Psoas muscle (tissue), 8 donors: Measurements from ENCODE around the gene SGK2. TPM values are rescaled to one million over a fixed set of nuclear protein-coding genes. Genes with fewer than 3 reads are reported as not detected.
A peak's percentile ranks its signal among the peaks of the same experiment; 100 is the strongest.

Source experiments
- ATAC-seq, 4 donors: fragments of 200-7000 bp; cut with Tn5 transposase; one replicate each; pipeline ENCODE4 v1.9.1; 2020; ENCODE audit warnings: moderate library complexity in 3 of 4, mild to moderate bottlenecking in 2 of 4
- DNase-seq, 2 donors: peaks; one replicate each; pipeline ENCODE4 v3.0.0-alpha.2; 2020
- H3K27ac ChIP-seq: fragments of 200-600 bp; one replicate; pipeline ENCODE4 v1.8.0; 2022
- H3K27me3 ChIP-seq, 3 donors: fragments of 200-600 bp in 1 of 3; one replicate each; pipeline versions ENCODE4 v1.6.1 to v1.8.0; 2013 to 2022; ENCODE audit warnings: low read length in 2 of 3, mild to moderate bottlenecking in 2 of 3, moderate library complexity in 1 of 3; ENCODE audit not compliant: insufficient read depth in 3 of 3
- H3K36me3 ChIP-seq, 2 donors: fragments of 200-600 bp in 1 of 2; one replicate each; pipeline versions ENCODE4 v1.6.1 to v1.8.0; 2013 to 2022; ENCODE audit warnings: low read depth in 1 of 2, mild to moderate bottlenecking in 1 of 2, moderate library complexity in 1 of 2; ENCODE audit not compliant: insufficient read depth in 1 of 2
- H3K4me1 ChIP-seq: fragments of 200-600 bp; one replicate; pipeline ENCODE4 v1.8.0; 2022
- H3K4me3 ChIP-seq: fragments of 200-600 bp; one replicate; pipeline ENCODE4 v1.8.0; 2022; ENCODE audit warnings: mild to moderate bottlenecking
- H3K9me3 ChIP-seq: fragments of 200-600 bp; one replicate; pipeline ENCODE4 v1.8.0; 2022
- CTCF ChIP-seq: fragments of 200-600 bp; IDR thresholded peaks from one replicate; pipeline ENCODE4 v1.8.0; 2022; ENCODE audit warnings: antibody characterized with exemption
- WGBS, 3 donors: extraction: QIAGEN DNeasy Blood & Tissue Kit; methylation state at CpG; one replicate each; pipeline versions ENCODE4 v1.1.6 to v1.1.7; 2013; 5-methylcytosine and 5-hydroxymethylcytosine counted together
- intact Hi-C, 2 donors: fragments of 100-400 bp; cut with DNase I; formaldehyde crosslinking; loops; one replicate each; pipeline versions ENCODE4 v1.11.0 to v1.14.2; 2022
- polyA plus RNA-seq, 3 donors: library from polyadenylated mRNA; stranded (reverse); fragments of 200-250 nt; gene quantifications; one replicate each; pipeline ENCODE4 v1.2.3, GENCODE V29; 2013
- total RNA-seq, 4 donors: library from RNA; stranded (reverse); fragmentation: NEBNext Ultra II Directional in 2 of 4; extraction: Animal tissue kit (Norgen Biotek cat#: 25700) in 2 of 4; gene quantifications; one replicate each; pipeline versions ENCODE4 v1.2.1 to v1.2.4, GENCODE V29; 2021 to 2023
- donor health status: healthy with polysubstance abuse.
- donor health status: DM: no; HTN: no; CAD: no; lungs with moderate emphysema.
- donor health status: Bipolar disorder and iron deficiency.
- donor health status: healthy.
- donor health status: DM: yes; HTN: yes; CAD: no.
- donor health status: DM: no; HTN: no; CAD: no.
- donor health status: DM: no; HTN: no; CAD: no.
- donor health status: DM: yes; HTN: yes; CAD: no.

SGK2 gene
- total and polyA plus RNA-seq, 7 donors, result 0.04 to 0.53 (median 0.14) TPM; not detected in 3

- H3K36me3 ChIP-seq, result no peaks in the 10 kb centered on the region
- ATAC-seq, result no peak
- no peak overlapping the region for H3K27ac ChIP-seq
- no peaks in the 10 kb centered on the region for H3K9me3 ChIP-seq
- WGBS, 3 donors, result 66 to 75% (median 73%) methylated on average over 7 of the region's 7 CpGs
- no peak overlapping the region for H3K4me3 ChIP-seq
- intact Hi-C loops, result no loop called here
- no peak for DNase-seq
- TF ChIP-seq CTCF, result no peak
- no peaks in the 10 kb centered on the region for H3K27me3 ChIP-seq
- no peaks in the 10 kb centered on the region for H3K4me1 ChIP-seq
Observed at GRCh38 chr20:43579861-43580793, 21.3 kb downstream of the SGK2 start.

GRCh38 chr20:43583133-43583864 lies 24.5 kb downstream of the SGK2 start:
- intact Hi-C loops, result no loop called here
- Histone ChIP-seq H3K9me3 (no peaks in the 10 kb centered on the region), H3K4me1 (no peaks in the 10 kb centered on the region), H3K4me3 (no peak overlapping the region), H3K27ac (no peak overlapping the region), H3K36me3 (no peaks in the 10 kb centered on the region), H3K27me3 (no peaks in the 10 kb centered on the region)
- no peak for TF ChIP-seq CTCF
- DNase-seq (no peak), ATAC-seq (no peak)
- 78 to 82% (median 79%) methylated on average over 7 of the region's 7 CpGs for WGBS, 3 donors

- no peak for TF ChIP-seq CTCF
- Histone ChIP-seq H3K27ac (no peak overlapping the region), H3K9me3 (no peaks in the 10 kb centered on the region), H3K27me3 (no peaks in the 10 kb centered on the region), H3K36me3 (no peaks in the 10 kb centered on the region), H3K4me3 (no peak overlapping the region), H3K4me1 (no peaks in the 10 kb centered on the region)
- DNase-seq (peak in 1 of 2 donors; percentile 54), ATAC-seq (peak in 2 of 4 donors; percentile 37 to 49)
- intact Hi-C loops, result no loop called here
- WGBS, 3 donors, result 31 to 55% (median 31%) methylated on average over 2 of the region's 2 CpGs
Observed at GRCh38 chr20:43583982-43584432, 25.2 kb downstream of the SGK2 start.

GRCh38 chr20:43584448-43585136 lies 25.8 kb downstream of the SGK2 start:
- no peaks in the 10 kb centered on the region for H3K27me3 ChIP-seq
- H3K36me3 ChIP-seq, result no peaks in the 10 kb centered on the region
- no peak for TF ChIP-seq CTCF
- no peaks in the 10 kb centered on the region for H3K4me1 ChIP-seq
- intact Hi-C loops, result no loop called here
- no peak overlapping the region for H3K4me3 ChIP-seq
- DNase-seq, result no peak
- no peak overlapping the region for H3K27ac ChIP-seq
- 56 to 65% (median 61%) methylated on average over 7 of the region's 7 CpGs for WGBS, 3 donors
- no peak for ATAC-seq
- no peaks in the 10 kb centered on the region for H3K9me3 ChIP-seq
